MG63 (cell line): Measurements from ENCODE around the gene NR2F1-AS1. TPM values are rescaled to one million over a fixed set of nuclear protein-coding genes. Genes with fewer than 3 reads are reported as not detected.

Experiments
- DNase-seq: peaks from one replicate; pipeline ENCODE4 v3.0.0-alpha.2; 2020
- H3K27me3 ChIP-seq: fragments of 250-450 bp; sonication (Bioruptor Pico); 2 replicates; pipeline ENCODE4 v1.5.1; 2020; ENCODE audit warnings: mild to moderate bottlenecking, moderate library complexity
- H3K36me3 ChIP-seq: fragments of 250-450 bp; sonication (Bioruptor Pico); 2 replicates; pipeline ENCODE4 v1.5.1; 2020; ENCODE audit warnings: mild to moderate bottlenecking, moderate library complexity
- H3K4me3 ChIP-seq: fragments of 250-450 bp; sonication (Bioruptor Pico); 2 replicates; pipeline ENCODE4 v1.5.1; 2020; ENCODE audit warnings: mild to moderate bottlenecking, moderate library complexity
- H3K9me3 ChIP-seq: fragments of 250-450 bp; sonication (Bioruptor Pico); 2 replicates; pipeline ENCODE4 v1.5.1; 2020; ENCODE audit warnings: mild to moderate bottlenecking, moderate library complexity
- total RNA-seq: library from RNA; depleted of rRNA; stranded (reverse); fragments of >200 nt; shearing (Covaris generic); gene quantifications from 2 replicates; pipeline ENCODE4 v1.2.3, GENCODE V29; 2014; ENCODE audit warnings: low replicate concordance; rRNA removed

NR2F1-AS1 gene
- total RNA-seq: 8.1 and 15.1 TPM in 2 replicates

- no peaks in the 10 kb centered on the region for H3K9me3 ChIP-seq
- peak within 1 kb of the TSS; percentile 80 for H3K4me3 ChIP-seq
- H3K36me3 ChIP-seq: no peaks in the 10 kb centered on the region; the same call in 1 of the 2 replicates
- no peak for DNase-seq
- H3K27me3 ChIP-seq: no peaks in the 10 kb centered on the region
These were observed at the start of gene NR2F1-AS1 for GRCh38 chr5:93580927-93581445. Gene NR2F1-AS1 (minus strand): TSS chr5:93581219.

- no peaks in the 10 kb centered on the region for H3K9me3 ChIP-seq
- no peaks in the 10 kb centered on the region for H3K36me3 ChIP-seq
- H3K4me3 ChIP-seq: no peak overlapping the region
- no peaks in the 10 kb centered on the region for H3K27me3 ChIP-seq
- no peak for DNase-seq
These were observed 45.8 kb upstream of the NR2F1-AS1 start for GRCh38 chr5:93626801-93627200.

GRCh38 chr5:93623153-93623552 lies 42.1 kb upstream of the NR2F1-AS1 start:
- Histone ChIP-seq H3K4me3 (no peak overlapping the region), H3K36me3 (no peaks in the 10 kb centered on the region), H3K27me3 (no peaks in the 10 kb centered on the region), H3K9me3 (no peaks in the 10 kb centered on the region)
- no peak for DNase-seq

- H3K9me3 ChIP-seq: no peaks in the 10 kb centered on the region
- no peak overlapping the region for H3K4me3 ChIP-seq
- no peaks in the 10 kb centered on the region for H3K27me3 ChIP-seq
- DNase-seq: no peak
- no peaks in the 10 kb centered on the region for H3K36me3 ChIP-seq
These were observed 41.3 kb upstream of the NR2F1-AS1 start for GRCh38 chr5:93622240-93622885.

GRCh38 chr5:93621327-93621798 lies 40.3 kb upstream of the NR2F1-AS1 start:
- Histone ChIP-seq H3K36me3 (no peaks in the 10 kb centered on the region), H3K4me3 (peak overlapping the region; percentile 62), H3K9me3 (no peaks in the 10 kb centered on the region), H3K27me3 (no peaks in the 10 kb centered on the region)
- DNase-seq: peak; percentile 91

GRCh38 chr5:93620487-93621326 lies 39.7 kb upstream of the NR2F1-AS1 start:
- no peaks in the 10 kb centered on the region for H3K36me3 ChIP-seq
- H3K4me3 ChIP-seq: peak overlapping the region; percentile 62
- no peaks in the 10 kb centered on the region for H3K27me3 ChIP-seq
- peak; percentile 88 for DNase-seq
- no peaks in the 10 kb centered on the region for H3K9me3 ChIP-seq

GRCh38 chr5:93616538-93617174 lies 35.6 kb upstream of the NR2F1-AS1 start:
- no peak overlapping the region for H3K4me3 ChIP-seq
- H3K9me3 ChIP-seq: no peaks in the 10 kb centered on the region
- H3K27me3 ChIP-seq: peaks cover 11% of the 10 kb centered on the region
- no peak for DNase-seq
- H3K36me3 ChIP-seq: no peaks in the 10 kb centered on the region

GRCh38 chr5:93612855-93613243 lies 31.8 kb upstream of the NR2F1-AS1 start:
- Histone ChIP-seq H3K36me3 (no peaks in the 10 kb centered on the region), H3K27me3 (peaks cover 36% of the 10 kb centered on the region), H3K9me3 (no peaks in the 10 kb centered on the region), H3K4me3 (peak overlapping the region; percentile 11; the same call in 1 of the 2 replicates)
- no peak for DNase-seq

GRCh38 chr5:93611976-93612854 lies 31.2 kb upstream of the NR2F1-AS1 start:
- H3K27me3 ChIP-seq: peaks cover 36% of the 10 kb centered on the region
- no peaks in the 10 kb centered on the region for H3K9me3 ChIP-seq
- H3K36me3 ChIP-seq: no peaks in the 10 kb centered on the region
- peak overlapping the region; percentile 14 for H3K4me3 ChIP-seq
- peak; percentile 64 for DNase-seq

DNA sequence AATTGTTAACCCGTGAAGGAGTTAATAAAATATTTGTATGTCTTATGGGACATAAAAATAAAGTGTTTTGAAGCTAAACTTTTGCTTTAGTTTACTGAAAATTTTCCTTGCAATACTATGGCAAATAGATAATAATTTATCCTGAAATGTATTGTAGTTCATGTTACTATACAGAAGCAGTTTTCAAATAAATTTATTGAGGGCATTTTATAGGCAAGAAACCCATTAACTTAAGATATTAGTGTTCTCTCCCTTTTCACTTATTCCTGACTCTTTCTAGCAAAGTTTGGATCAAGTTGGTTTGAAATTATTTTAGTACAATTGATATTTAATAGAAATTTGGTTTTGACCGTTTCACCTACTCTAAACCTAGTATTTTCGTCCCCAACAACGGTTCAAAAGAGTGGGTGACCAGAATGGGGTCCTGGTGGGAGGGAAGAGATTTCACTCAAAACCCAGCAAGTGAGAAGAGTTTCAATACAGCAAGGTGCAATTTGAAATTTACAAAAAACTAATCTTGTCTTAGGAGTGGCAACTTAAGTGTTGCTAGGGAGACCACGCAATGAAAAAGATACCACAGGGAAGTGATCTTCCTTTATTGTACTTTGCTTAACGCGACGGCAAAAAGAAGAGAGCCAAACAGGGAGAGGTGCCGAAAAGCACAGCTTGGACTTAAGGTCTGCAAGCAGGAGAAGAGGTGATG lies 30.4 kb upstream of the NR2F1-AS1 start:
- DNase-seq: no peak
- Histone ChIP-seq H3K27me3 (peaks cover 36% of the 10 kb centered on the region), H3K9me3 (no peaks in the 10 kb centered on the region), H3K4me3 (peak overlapping the region; percentile 14; the same call in 1 of the 2 replicates), H3K36me3 (no peaks in the 10 kb centered on the region)

- Histone ChIP-seq H3K27me3 (peaks cover 36% of the 10 kb centered on the region), H3K9me3 (no peaks in the 10 kb centered on the region), H3K4me3 (no peak overlapping the region)
These were observed 29.7 kb upstream of the NR2F1-AS1 start for GRCh38 chr5:93610581-93611272.

DNA sequence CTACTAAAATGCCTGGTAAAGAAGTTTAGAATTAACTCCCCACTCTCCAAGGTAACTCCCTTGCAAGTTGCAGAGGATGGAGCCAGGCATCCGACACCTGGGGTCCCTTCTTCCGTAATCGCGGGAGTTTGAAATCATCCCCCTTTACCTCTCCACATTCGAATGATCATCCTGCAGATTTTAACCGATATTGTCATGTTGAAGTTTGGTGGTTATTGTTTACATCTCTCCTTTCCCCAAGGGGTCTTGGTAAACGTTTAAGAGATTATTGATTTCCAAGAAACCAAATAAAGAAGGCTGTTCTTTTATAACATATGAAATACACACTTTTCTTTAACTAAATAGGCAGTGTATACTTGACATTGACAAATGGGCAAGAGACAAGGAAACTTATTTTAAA lies 28.7 kb upstream of the NR2F1-AS1 start:
- H3K4me3 ChIP-seq: no peak overlapping the region
- peaks cover 36% of the 10 kb centered on the region for H3K27me3 ChIP-seq
- H3K9me3 ChIP-seq: no peaks in the 10 kb centered on the region
- no peak for DNase-seq
- H3K36me3 ChIP-seq: no peaks in the 10 kb centered on the region

More at GRCh38 chr5:93610581-93611272, 29.7 kb upstream of the NR2F1-AS1 start:
- no peaks in the 10 kb centered on the region for H3K36me3 ChIP-seq
- DNase-seq: no peak

- Histone ChIP-seq H3K4me3 (no peak overlapping the region), H3K9me3 (no peaks in the 10 kb centered on the region), H3K27me3 (peaks cover 36% of the 10 kb centered on the region), H3K36me3 (no peaks in the 10 kb centered on the region)
- no peak for DNase-seq
These were observed 27.8 kb upstream of the NR2F1-AS1 start for GRCh38 chr5:93608855-93609254.

DNA sequence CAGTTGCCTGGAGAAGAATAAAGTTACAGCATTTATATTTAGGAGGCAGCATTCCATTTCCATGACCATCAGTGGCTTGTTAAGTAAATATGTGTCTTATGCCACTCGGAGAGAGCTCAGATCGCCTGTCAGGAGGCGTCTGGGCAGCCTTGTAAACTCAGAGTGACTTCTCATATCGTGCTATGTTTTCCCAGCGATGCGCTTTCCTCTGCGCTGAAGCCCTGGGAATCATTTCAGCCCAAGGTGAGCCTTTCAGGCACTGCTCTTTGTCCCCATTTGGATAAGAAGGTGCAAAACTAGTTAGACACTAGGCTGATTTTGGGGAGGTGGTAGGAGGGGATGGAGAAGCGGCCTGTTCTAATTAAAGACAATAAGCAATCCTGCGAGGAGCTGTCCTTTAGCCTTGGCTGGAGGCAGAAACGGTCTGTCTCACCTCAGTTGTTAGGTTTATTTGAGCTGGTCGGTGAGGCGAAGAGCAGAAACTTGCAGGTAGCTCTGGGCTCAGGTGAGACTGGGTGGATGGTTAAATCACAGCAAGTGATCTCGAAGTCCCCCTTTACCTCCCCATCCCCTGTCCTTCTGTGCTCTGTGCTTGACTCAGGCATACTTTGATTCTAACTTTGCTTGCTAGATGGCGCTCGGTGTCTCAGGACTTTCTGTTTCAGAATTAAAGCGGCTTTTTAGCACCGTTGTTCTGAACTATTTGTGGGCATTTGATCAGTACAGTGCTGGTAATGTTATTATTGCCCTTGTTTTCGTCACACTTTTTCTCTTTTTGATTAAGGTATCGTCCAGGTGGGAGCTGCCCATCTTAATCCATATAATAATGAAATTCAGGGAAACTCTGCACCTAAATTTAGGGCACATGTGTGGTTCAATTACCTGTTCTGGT lies 26.6 kb upstream of the NR2F1-AS1 start:
- H3K27me3 ChIP-seq: peaks cover 32% of the 10 kb centered on the region
- peak; percentile 56 for DNase-seq
- no peaks in the 10 kb centered on the region for H3K36me3 ChIP-seq
- no peaks in the 10 kb centered on the region for H3K9me3 ChIP-seq
- no peak overlapping the region for H3K4me3 ChIP-seq
